ENCODE results near the gene SYT9.

DNA sequence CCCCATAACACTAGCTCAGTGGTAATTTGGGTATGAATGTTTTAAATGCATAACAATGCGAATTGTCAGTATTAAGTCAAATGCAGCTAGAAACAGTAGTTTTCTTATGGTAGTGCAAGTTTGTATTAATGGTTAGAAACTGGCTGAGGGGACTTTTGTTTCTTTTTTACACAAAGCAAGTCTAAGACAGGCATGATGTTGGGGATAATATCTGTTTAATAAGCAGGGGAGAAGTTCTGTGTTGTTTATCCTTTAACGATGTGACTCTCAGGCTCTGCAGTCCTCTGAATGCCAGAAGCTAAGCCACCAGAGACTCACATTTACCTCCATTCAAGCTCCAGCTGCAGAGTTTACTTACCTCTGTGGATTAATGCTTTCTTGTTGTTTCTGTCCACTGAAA is 67.8 kb downstream of the SYT9 start:
- TF ChIP-seq, protein P1, sequence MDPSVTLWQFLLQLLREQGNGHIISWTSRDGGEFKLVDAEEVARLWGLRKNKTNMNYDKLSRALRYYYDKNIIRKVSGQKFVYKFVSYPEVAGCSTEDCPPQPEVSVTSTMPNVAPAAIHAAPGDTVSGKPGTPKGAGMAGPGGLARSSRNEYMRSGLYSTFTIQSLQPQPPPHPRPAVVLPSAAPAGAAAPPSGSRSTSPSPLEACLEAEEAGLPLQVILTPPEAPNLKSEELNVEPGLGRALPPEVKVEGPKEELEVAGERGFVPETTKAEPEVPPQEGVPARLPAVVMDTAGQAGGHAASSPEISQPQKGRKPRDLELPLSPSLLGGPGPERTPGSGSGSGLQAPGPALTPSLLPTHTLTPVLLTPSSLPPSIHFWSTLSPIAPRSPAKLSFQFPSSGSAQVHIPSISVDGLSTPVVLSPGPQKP (IDR thresholded peaks at IDR 0.05; ENCODE audit: low read depth, low read length) = no peak
- TF ChIP-seq EP300 (IDR thresholded peaks at IDR 0.05) = no peak
- TF ChIP-seq, protein P2, sequence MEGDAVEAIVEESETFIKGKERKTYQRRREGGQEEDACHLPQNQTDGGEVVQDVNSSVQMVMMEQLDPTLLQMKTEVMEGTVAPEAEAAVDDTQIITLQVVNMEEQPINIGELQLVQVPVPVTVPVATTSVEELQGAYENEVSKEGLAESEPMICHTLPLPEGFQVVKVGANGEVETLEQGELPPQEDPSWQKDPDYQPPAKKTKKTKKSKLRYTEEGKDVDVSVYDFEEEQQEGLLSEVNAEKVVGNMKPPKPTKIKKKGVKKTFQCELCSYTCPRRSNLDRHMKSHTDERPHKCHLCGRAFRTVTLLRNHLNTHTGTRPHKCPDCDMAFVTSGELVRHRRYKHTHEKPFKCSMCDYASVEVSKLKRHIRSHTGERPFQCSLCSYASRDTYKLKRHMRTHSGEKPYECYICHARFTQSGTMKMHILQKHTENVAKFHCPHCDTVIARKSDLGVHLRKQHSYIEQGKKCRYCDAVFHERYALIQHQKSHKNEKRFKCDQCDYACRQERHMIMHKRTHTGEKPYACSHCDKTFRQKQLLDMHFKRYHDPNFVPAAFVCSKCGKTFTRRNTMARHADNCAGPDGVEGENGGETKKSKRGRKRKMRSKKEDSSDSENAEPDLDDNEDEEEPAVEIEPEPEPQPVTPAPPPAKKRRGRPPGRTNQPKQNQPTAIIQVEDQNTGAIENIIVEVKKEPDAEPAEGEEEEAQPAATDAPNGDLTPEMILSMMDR (IDR thresholded peaks at IDR 0.05) = no peak

All from A549 (cell line).